ENCODE results near the gene VPS13A. TPM values are rescaled to one million over a fixed set of nuclear protein-coding genes. Genes with fewer than 3 reads are reported as not detected.

VPS13A gene
- total and polyA plus RNA-seq, 2 of the 13 experiments (the other 11 are each of a cell fraction or from before 2014, with no cell fraction given), result 20.4 to 20.7 TPM

GRCh38 chr9:77328102-77328501, 150.8 kb downstream of the VPS13A start:
- CTCF ChIA-PET (ENCODE audit: low intra/inter-chr PET ratio, low total read pairs), result no interaction called here
- FAIRE-seq (no peak), DNase-seq (ENCODE audit: low spot score) (no peak), ATAC-seq (no peak)
- 89% methylated on average over 1 of the region's 1 CpG for WGBS (ENCODE audit: low lambda C conversion rate)
- TF ChIP-seq HNRNPK (IDR thresholded peaks at IDR 0.05; ENCODE audit: low read depth, low read length, poor library complexity, severe bottlenecking) (no peak), ZNF564 (CRISPR knock-in tag; IDR thresholded peaks at IDR 0.05) (no peak), ZNF530 (CRISPR knock-in tag; IDR thresholded peaks at IDR 0.05; ENCODE audit: low read depth) (no peak), ZNF629 (CRISPR knock-in tag; conservative IDR thresholded peaks at IDR 0.05) (no peak), CTCF (CRISPR knock-in tag; IDR thresholded peaks at IDR 0.05) (no peak), ZNF224 (CRISPR knock-in tag; IDR thresholded peaks at IDR 0.05) (no peak), ZNF496 (CRISPR knock-in tag; IDR thresholded peaks at IDR 0.05; ENCODE audit: insufficient replicate concordance) (no peak), ZSCAN9 (CRISPR knock-in tag; IDR thresholded peaks at IDR 0.05; ENCODE audit: borderline replicate concordance) (no peak), EHMT2 (IDR thresholded peaks at IDR 0.05; ENCODE audit: borderline replicate concordance, low read depth, low read length) (no peak), EZH2 (conservative IDR thresholded peaks at IDR 0.05; ENCODE audit: low read depth, low read length) (no peak), KMT2A (CRISPR knock-in tag; IDR thresholded peaks at IDR 0.05) (no peak), ZFX (CRISPR knock-in tag; IDR thresholded peaks at IDR 0.05; ENCODE audit: low read depth) (no peak)
- TF ChIP-seq, protein P1, sequence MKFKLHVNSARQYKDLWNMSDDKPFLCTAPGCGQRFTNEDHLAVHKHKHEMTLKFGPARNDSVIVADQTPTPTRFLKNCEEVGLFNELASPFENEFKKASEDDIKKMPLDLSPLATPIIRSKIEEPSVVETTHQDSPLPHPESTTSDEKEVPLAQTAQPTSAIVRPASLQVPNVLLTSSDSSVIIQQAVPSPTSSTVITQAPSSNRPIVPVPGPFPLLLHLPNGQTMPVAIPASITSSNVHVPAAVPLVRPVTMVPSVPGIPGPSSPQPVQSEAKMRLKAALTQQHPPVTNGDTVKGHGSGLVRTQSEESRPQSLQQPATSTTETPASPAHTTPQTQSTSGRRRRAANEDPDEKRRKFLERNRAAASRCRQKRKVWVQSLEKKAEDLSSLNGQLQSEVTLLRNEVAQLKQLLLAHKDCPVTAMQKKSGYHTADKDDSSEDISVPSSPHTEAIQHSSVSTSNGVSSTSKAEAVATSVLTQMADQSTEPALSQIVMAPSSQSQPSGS (CRISPR knock-in tag; IDR thresholded peaks at IDR 0.05), result no peak
- BruUV-seq (replicated peaks), result no TSS peak
- intact Hi-C loops (cut with micrococcal nuclease; ENCODE audit: unreplicated experiment) (no loop called here), in situ Hi-C loops (cut with HindIII; ENCODE audit: extremely low pct_ligation_motif_present, low pct_unique_long_range_greater_than_20kb) (no loop called here)
- Histone ChIP-seq H3K9me3 (ENCODE audit: low read length) (no peaks in the 10 kb centered on the region), H3K4me3 (replicated peaks in 1 of 3; ENCODE audit: insufficient read depth in 1 of 3, low read depth in 2 of 3, low read length in 3 of 3) (no peak overlapping the region), H3K9ac (ENCODE audit: insufficient read depth, low read depth, low read length) (no peak overlapping the region), H3K36me3 (replicated peaks in 1 of 2; ENCODE audit: control insufficient read depth in 1 of 2, insufficient read depth in 2 of 2, low read length in 2 of 2) (peaks cover 5 to 15% of the 10 kb centered on the region in 2 experiments; a peak in 4 of 5 replicates), H3K79me2 (ENCODE audit: insufficient read depth, low read length) (no peaks in the 10 kb centered on the region), H3K27ac (ENCODE audit: extremely low read length, insufficient read depth, low read length) (no peak overlapping the region), H3K4me2 (ENCODE audit: low read depth, low read length) (no peak overlapping the region), H3K27me3 (ENCODE audit: control insufficient read depth in 1 of 2, insufficient read depth in 2 of 2, low read length in 2 of 2) (no peaks in the 10 kb centered on the region), H2AFZ (ENCODE audit: low read length) (no peak overlapping the region), H4K20me1 (ENCODE audit: insufficient read depth, low read length) (0 out of 2 replicates have a peak, but pooled peaks cover 2% of the 10 kb centered on the region), H3K4me1 (ENCODE audit: insufficient read depth, low read length) (no peaks in the 10 kb centered on the region)
- POLR2A ChIA-PET, result no interaction called here

Measured in HepG2 (cell line).